Measurements from ENCODE around the gene RPLP2.

Gene RPLP2

GRCh38 chr11:826836-827145, 17.0 kb downstream of the RPLP2 start:
- DNase-seq: no peak

- DNase-seq: peak; percentile 77
Observed at GRCh38 chr11:827146-827896, 17.6 kb downstream of the RPLP2 start.

- DNase-seq: no peak
Observed at GRCh38 chr11:827897-828192, 18.1 kb downstream of the RPLP2 start, which contains the start of gene CRACR2B. TSS of gene CRACR2B (plus strand) at chr11:827919. CDS start at chr11:828608, 689 bp downstream.

GRCh38 chr11:828506-829175, 18.9 kb downstream of the RPLP2 start:
- no peak for DNase-seq

GRCh38 chr11:829176-829846, 19.5 kb downstream of the RPLP2 start:
- DNase-seq: no peak

GRCh38 chr11:829847-830294, 20.1 kb downstream of the RPLP2 start:
- DNase-seq: no peak

GRCh38 chr11:830295-831117, 20.7 kb downstream of the RPLP2 start:
- peak; percentile 87 for DNase-seq

GRCh38 chr11:831118-831864, 21.5 kb downstream of the RPLP2 start:
- DNase-seq: no peak

- no peak for DNase-seq
Observed at GRCh38 chr11:831961-832528, 22.3 kb downstream of the RPLP2 start.

- DNase-seq: peak; percentile 80
Observed at GRCh38 chr11:832529-833113, 22.9 kb downstream of the RPLP2 start, which contains the start of gene CD151. TSS of gene CD151 (plus strand) at chr11:832952. CDS start at chr11:836070, 3,118 bp downstream.

GRCh38 chr11:833114-833791, 23.5 kb downstream of the RPLP2 start:
- DNase-seq: peak; percentile 60

GRCh38 chr11:833849-834311, 24.1 kb downstream of the RPLP2 start:
- no peak for DNase-seq

GRCh38 chr11:834371-835316, 24.9 kb downstream of the RPLP2 start:
- no peak for DNase-seq

GRCh38 chr11:836274-836673, 26.5 kb downstream of the RPLP2 start:
- no peak for DNase-seq

GRCh38 chr11:836700-837099, 26.9 kb downstream of the RPLP2 start:
- no peak for DNase-seq

GRCh38 chr11:837189-837989, 27.6 kb downstream of the RPLP2 start:
- no peak for DNase-seq

- no peak for DNase-seq
Observed at GRCh38 chr11:837990-838307, 28.2 kb downstream of the RPLP2 start.

GRCh38 chr11:838441-839279, 28.9 kb downstream of the RPLP2 start:
- DNase-seq: no peak

Data from RPMI8226 (cell line).